Lower lobe of right lung (tissue), 2 donors: ENCODE measurements around the gene RNF182. TPM values are rescaled to one million over a fixed set of nuclear protein-coding genes. Genes with fewer than 3 reads are reported as not detected.
"Not testable (repeated sequence)": the region's sequence is repeated elsewhere in the genome, so short reads cannot be mapped to it uniquely, and the experiment has no call there.

Experiments used
- ATAC-seq, 2 donors: fragments of 200-7000 bp; cut with Tn5 transposase; one replicate each; pipeline ENCODE4 v1.9.1; 2020 to 2022; ENCODE audit warnings: mild to moderate bottlenecking in 2 of 2, moderate library complexity in 2 of 2
- DNase-seq: peaks from one replicate; pipeline ENCODE4 v3.0.0-alpha.2; 2020
- H3K27ac ChIP-seq: fragments of 200-600 bp; one replicate; pipeline ENCODE4 v1.8.0; 2022
- H3K27me3 ChIP-seq: fragments of 200-600 bp; one replicate; pipeline ENCODE4 v1.8.0; 2022; ENCODE audit warnings: low read depth
- H3K36me3 ChIP-seq: fragments of 200-600 bp; one replicate; pipeline ENCODE4 v1.8.0; 2022; ENCODE audit warnings: mild to moderate bottlenecking
- H3K4me1 ChIP-seq: fragments of 200-600 bp; one replicate; pipeline ENCODE4 v1.8.0; 2022
- H3K4me3 ChIP-seq: fragments of 200-600 bp; one replicate; pipeline ENCODE4 v1.8.0; 2022; ENCODE audit warnings: mild to moderate bottlenecking
- H3K9me3 ChIP-seq: fragments of 200-600 bp; one replicate; pipeline ENCODE4 v1.8.0; 2022
- intact Hi-C: fragments of 100-400 bp; cut with DNase I; formaldehyde crosslinking; loops from one replicate; pipeline ENCODE4 v1.11.0; 2022
- total RNA-seq: library from RNA; stranded (reverse); fragmentation: NEBNext Ultra II Directional; extraction: Animal tissue kit (Norgen Biotek cat#: 25700); gene quantifications from one replicate; pipeline ENCODE4 v1.2.1, GENCODE V29; 2021
- TF ChIP-seq, protein P1 (sequence below): fragments of 200-600 bp; IDR thresholded peaks from one replicate; pipeline ENCODE4 v1.8.0; 2022; ENCODE audit warnings: antibody characterized with exemption, mild to moderate bottlenecking
- donor health status: DM: no; HTN: yes; CAD: no; lungs with severe emphysema.

RNF182 gene
- total RNA-seq, 1 donor from 2014 or later = 5.3 TPM

DNA sequence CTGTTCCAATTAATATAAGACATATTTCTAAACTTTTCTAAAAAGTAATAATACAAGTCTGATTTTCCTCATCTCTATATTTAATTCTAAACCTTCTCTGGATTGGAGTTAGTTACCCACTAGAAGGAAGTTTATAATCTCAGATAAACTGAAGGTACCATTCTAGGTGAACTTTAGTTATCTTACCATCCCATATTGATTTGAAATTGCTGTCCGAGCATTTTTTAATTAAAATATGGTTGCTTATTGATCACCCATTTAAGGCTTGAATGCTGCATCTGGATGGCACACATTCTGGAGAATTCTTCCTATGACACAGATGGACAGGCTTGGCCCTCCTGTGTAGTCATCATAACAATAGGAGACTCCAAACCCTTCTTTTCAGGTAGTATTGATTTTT, 8.0 kb downstream of the RNF182 start:
- Histone ChIP-seq H3K9me3 (no peaks in the 10 kb centered on the region), H3K27me3 (peaks cover 17% of the 10 kb centered on the region), H3K27ac (no peak overlapping the region), H3K4me1 (no peaks in the 10 kb centered on the region), H3K36me3 (no peaks in the 10 kb centered on the region), H3K4me3 (no peak overlapping the region)
- DNase-seq = no peak
- intact Hi-C loops = no loop called here
- ATAC-seq = no peak
- TF ChIP-seq, protein P1, sequence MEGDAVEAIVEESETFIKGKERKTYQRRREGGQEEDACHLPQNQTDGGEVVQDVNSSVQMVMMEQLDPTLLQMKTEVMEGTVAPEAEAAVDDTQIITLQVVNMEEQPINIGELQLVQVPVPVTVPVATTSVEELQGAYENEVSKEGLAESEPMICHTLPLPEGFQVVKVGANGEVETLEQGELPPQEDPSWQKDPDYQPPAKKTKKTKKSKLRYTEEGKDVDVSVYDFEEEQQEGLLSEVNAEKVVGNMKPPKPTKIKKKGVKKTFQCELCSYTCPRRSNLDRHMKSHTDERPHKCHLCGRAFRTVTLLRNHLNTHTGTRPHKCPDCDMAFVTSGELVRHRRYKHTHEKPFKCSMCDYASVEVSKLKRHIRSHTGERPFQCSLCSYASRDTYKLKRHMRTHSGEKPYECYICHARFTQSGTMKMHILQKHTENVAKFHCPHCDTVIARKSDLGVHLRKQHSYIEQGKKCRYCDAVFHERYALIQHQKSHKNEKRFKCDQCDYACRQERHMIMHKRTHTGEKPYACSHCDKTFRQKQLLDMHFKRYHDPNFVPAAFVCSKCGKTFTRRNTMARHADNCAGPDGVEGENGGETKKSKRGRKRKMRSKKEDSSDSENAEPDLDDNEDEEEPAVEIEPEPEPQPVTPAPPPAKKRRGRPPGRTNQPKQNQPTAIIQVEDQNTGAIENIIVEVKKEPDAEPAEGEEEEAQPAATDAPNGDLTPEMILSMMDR = no peak

DNA sequence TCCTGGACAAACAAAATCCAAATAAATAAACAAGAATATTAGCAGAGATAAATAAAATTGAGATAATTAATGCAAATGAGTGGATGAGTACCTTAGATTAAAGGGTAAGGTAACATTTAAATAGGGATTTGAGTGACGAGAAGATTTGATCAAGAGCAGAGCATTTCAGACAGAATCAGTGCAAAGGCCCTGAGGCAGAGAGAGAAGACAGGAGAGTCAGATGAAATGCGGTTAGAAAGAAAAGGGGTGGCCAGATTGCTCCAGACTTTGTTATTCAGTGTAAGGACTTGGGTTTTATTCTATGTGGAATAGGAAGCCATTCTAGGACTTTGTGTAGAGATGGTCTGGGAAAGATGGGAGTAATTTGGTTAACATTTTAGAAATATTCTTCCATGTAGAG, 10.0 kb downstream of the RNF182 start:
- Histone ChIP-seq H3K4me1 (no peaks in the 10 kb centered on the region), H3K27ac (no peak overlapping the region), H3K9me3 (no peaks in the 10 kb centered on the region), H3K36me3 (no peaks in the 10 kb centered on the region), H3K4me3 (no peak overlapping the region), H3K27me3 (no peaks in the 10 kb centered on the region)
- DNase-seq (no peak), ATAC-seq (no peak)
- intact Hi-C loops = no loop called here
- TF ChIP-seq, protein P1 = no peak

DNA sequence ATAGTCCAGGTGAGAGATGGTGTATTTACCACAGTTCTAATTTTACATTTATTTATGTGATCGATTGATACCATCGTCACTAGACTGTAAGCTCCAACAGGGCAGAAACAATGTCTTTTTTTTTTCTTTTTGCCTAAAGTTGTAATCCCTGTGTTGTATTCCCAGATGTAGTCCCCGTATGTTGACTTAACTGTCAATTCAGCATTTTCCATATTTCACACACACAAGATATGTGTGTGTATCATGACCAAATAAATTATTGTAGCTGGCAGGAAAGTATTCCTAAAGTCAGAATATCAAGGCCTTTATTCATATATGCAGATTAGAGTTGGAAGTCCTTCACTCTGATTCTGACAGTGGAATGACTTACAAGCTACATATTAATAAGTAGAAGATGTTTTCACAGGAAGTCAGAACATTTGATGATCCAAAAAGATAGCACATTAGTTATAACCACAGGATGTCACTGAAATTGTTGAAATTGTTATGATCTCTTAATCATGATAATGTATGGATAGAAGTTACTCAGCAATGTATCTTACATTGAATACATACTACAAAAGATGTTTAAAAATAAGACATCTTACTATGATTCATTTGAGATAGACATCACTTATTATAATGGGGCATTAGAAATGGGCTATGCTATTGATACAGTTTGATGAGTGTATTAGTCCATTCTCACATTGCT, 10.6 kb downstream of the RNF182 start:
- H3K9me3 ChIP-seq = no peaks in the 10 kb centered on the region
- no peak overlapping the region for H3K27ac ChIP-seq
- DNase-seq = no peak
- no peak for ATAC-seq
- no peaks in the 10 kb centered on the region for H3K27me3 ChIP-seq
- no peak overlapping the region for H3K4me3 ChIP-seq
- no peaks in the 10 kb centered on the region for H3K36me3 ChIP-seq
- TF ChIP-seq, protein P1 = no peak
- no peaks in the 10 kb centered on the region for H3K4me1 ChIP-seq
- intact Hi-C loops = no loop called here

DNA sequence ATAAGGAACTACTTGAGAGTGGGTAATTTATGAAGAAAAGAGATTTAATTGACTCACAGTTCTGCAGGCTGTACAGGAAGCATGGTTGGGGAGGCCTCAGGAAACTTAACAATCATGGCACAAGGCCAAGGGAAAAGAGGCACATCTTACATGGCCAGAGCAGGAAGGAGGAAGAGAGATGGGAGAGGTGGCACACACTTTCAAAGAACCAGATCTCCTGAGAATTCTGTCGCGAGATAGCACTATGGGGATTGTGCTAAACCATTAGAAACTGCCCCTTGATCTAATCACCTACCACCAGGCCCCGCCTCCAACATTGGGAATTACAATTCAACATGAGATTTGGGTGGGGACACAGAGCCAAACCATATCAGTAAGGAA, 11.1 kb downstream of the RNF182 start:
- H3K27ac ChIP-seq, H3K36me3 ChIP-seq, ATAC-seq, H3K27me3 ChIP-seq, H3K4me3 ChIP-seq, DNase-seq, H3K9me3 ChIP-seq, intact Hi-C loops, H3K4me1 ChIP-seq: not testable (repeated sequence)

DNA sequence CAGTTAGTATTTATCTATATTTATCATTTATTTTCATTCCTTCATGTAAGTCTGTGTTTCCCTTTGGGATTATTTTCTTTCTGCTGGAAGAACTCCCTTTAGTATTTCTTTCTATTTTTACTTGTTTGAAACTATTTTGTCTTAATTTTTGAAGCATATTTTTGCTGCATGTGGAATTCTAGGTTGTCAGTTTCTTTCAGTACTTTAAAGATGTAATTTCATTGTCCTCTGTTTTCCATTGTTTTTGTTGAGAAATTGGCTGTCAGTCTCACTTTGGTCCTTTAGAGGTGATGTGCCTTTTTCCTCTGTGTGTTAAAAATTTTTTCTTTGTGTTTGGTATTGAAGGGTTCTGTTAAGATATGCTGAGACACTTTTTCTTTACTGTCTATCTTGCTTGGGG, 17.1 kb downstream of the RNF182 start:
- TF ChIP-seq, protein P1 = no peak
- no peaks in the 10 kb centered on the region for H3K9me3 ChIP-seq
- H3K36me3 ChIP-seq = no peaks in the 10 kb centered on the region
- DNase-seq (no peak), ATAC-seq (no peak)
- no peaks in the 10 kb centered on the region for H3K4me1 ChIP-seq
- H3K27ac ChIP-seq = no peak overlapping the region
- intact Hi-C loops = no loop called here
- no peak overlapping the region for H3K4me3 ChIP-seq
- no peaks in the 10 kb centered on the region for H3K27me3 ChIP-seq

DNA sequence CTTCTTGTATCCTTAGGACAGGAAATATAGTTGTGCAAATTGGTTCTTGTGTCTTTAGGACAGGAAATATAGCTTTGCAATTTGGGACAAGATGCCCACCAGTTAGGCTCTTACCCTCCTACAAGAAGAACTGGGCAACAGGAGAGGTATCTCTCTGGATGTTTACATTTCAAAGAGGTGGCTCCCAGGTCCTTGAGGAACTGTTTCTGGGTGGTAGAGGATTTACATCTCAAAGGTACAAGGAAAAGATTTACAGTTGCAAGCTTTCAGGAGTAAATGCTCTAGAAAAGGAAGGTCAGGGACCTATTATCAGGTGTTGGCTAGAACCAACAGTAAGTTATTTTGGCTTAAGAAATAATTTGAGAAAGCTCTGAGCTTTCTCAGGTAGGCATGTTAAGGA, 19.2 kb downstream of the RNF182 start:
- intact Hi-C loops = no loop called here
- no peaks in the 10 kb centered on the region for H3K27me3 ChIP-seq
- TF ChIP-seq, protein P1 = no peak

More for the DNA sequence above, 19.2 kb downstream of the RNF182 start:
- Histone ChIP-seq H3K9me3 (no peaks in the 10 kb centered on the region), H3K36me3 (no peaks in the 10 kb centered on the region), H3K4me3 (no peak overlapping the region), H3K4me1 (no peaks in the 10 kb centered on the region), H3K27ac (no peak overlapping the region)
- DNase-seq = no peak
- ATAC-seq = no peak
